Measurements from ENCODE around the gene LHFPL4.
"Not testable (repeated sequence)": the region's sequence is repeated elsewhere in the genome, so short reads cannot be mapped to it uniquely, and the experiment has no call there.

LHFPL4 gene

GRCh38 chr3:9536212-9536611, 17.4 kb downstream of the LHFPL4 start:
- no peak for DNase-seq (ENCODE audit: low spot score)

- no peak for DNase-seq (ENCODE audit: low spot score)
Observed at GRCh38 chr3:9534429-9534828, 19.2 kb downstream of the LHFPL4 start.

GRCh38 chr3:9525078-9525477, 28.5 kb downstream of the LHFPL4 start:
- no peak for DNase-seq (ENCODE audit: low spot score)

GRCh38 chr3:9514956-9515355, 38.7 kb downstream of the LHFPL4 start:
- DNase-seq (ENCODE audit: low spot score), result no peak

- no peak for DNase-seq (ENCODE audit: low spot score)
Observed at GRCh38 chr3:9514306-9514705, 39.3 kb downstream of the LHFPL4 start.

- DNase-seq (ENCODE audit: low spot score), result no peak
Observed at GRCh38 chr3:9512456-9513045, 41.1 kb downstream of the LHFPL4 start.

GRCh38 chr3:9508781-9509180, 44.8 kb downstream of the LHFPL4 start:
- no peak for DNase-seq (ENCODE audit: low spot score)

GRCh38 chr3:9507586-9508578, 45.7 kb downstream of the LHFPL4 start:
- no peak for DNase-seq (ENCODE audit: low spot score)

GRCh38 chr3:9503283-9503682, 50.3 kb downstream of the LHFPL4 start:
- peak; percentile 47 for DNase-seq (ENCODE audit: low spot score)

- no peak for DNase-seq (ENCODE audit: low spot score)
Observed at GRCh38 chr3:9501226-9501625, 52.4 kb downstream of the LHFPL4 start.

- no peak for DNase-seq (ENCODE audit: low spot score)
Observed at GRCh38 chr3:9500108-9501050, 53.2 kb downstream of the LHFPL4 start.

- DNase-seq (ENCODE audit: low spot score), result no peak
Observed at GRCh38 chr3:9499455-9500107, 54.0 kb downstream of the LHFPL4 start.

GRCh38 chr3:9498781-9499180, 54.8 kb downstream of the LHFPL4 start:
- DNase-seq (ENCODE audit: low spot score), result no peak

GRCh38 chr3:9497821-9498565, 55.6 kb downstream of the LHFPL4 start:
- DNase-seq (ENCODE audit: low spot score), result peak; percentile 49

GRCh38 chr3:9496893-9497292, 56.7 kb downstream of the LHFPL4 start:
- DNase-seq (ENCODE audit: low spot score), result no peak

- DNase-seq (ENCODE audit: low spot score), result not testable (repeated sequence)
Observed at GRCh38 chr3:9494036-9494435, 59.6 kb downstream of the LHFPL4 start.

- DNase-seq (ENCODE audit: low spot score), result no peak
Observed at GRCh38 chr3:9491506-9491905, 62.1 kb downstream of the LHFPL4 start.

- DNase-seq (ENCODE audit: low spot score), result no peak
Observed at GRCh38 chr3:9485248-9485647, 68.4 kb downstream of the LHFPL4 start.

- no peak for DNase-seq (ENCODE audit: low spot score)
Observed at GRCh38 chr3:9480265-9480664, 73.4 kb downstream of the LHFPL4 start.

- DNase-seq (ENCODE audit: low spot score), result peak; percentile 23
Observed at GRCh38 chr3:9476935-9477334, 76.7 kb downstream of the LHFPL4 start.

- no peak for DNase-seq (ENCODE audit: low spot score)
Observed at GRCh38 chr3:9474482-9474881, 79.1 kb downstream of the LHFPL4 start.

All from putamen (tissue), 1 donor.